ENCODE measurements around the gene THPO.

THPO gene

DNA sequence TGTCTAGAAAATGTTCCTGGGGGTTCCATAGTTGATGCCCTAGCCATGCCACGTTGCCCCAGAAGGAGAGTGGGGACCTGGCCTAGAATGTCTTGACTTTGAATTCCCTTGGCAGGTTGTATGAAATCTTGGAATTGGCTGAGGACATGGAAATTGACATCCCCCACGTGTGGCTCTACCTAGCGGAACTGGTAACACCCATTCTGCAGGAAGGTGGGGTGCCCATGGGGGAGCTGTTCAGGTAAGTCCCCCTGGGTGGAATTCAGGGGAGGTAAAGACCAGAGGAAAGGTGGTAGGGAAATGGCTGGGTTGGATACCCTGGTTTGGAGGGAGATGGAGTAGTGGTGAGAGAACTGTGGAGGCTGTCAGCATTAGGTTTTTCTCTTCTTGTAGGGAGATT, 49.5 kb downstream of the THPO start:
- DNase-seq, result no peak

DNA sequence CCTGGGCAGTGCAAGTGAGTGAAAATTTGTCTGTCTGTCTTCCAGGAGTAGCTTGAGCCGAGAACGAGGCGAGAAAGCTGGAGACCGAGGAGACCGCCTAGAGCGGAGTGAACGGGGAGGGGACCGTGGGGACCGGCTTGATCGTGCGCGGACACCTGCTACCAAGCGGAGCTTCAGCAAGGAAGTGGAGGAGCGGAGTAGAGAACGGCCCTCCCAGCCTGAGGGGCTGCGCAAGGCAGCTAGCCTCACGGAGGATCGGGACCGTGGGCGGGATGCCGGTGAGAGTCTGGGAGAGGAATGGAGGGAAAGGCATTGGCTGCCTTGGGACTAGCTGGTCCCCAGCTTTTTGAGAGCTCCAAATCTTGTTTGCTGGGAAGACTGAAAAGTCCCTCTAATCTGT, 50.8 kb downstream of the THPO start:
- no peak for DNase-seq

DNA sequence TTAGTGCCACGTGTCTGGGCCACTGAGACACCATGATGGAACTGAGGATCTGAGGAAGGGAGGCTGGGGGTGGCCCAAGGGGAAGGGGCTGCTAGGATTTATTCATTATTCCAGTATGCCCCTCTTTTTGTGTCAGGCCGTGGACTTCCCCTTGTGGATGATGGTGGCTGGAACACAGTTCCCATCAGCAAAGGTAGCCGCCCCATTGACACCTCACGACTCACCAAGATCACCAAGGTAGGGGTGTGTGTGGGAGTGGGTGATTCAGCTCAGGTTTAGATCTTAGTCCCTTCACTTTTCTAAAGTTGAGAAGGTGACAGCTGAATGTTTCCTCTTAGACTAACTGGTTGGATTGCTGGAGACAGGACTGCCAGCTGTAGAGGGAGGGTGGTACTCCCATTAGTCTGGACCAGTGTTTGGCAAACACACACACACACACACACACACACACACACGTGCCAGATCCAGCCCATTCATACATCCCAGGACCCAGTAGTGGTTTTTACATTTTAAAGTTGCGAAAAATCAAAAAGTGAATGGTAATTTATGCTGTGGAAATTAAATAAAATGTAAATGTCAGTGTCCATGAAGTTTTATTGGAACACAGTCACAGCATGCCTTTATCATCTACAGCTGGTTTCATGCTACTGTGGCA, 52.2 kb downstream of the THPO start:
- no peak for DNase-seq

DNA sequence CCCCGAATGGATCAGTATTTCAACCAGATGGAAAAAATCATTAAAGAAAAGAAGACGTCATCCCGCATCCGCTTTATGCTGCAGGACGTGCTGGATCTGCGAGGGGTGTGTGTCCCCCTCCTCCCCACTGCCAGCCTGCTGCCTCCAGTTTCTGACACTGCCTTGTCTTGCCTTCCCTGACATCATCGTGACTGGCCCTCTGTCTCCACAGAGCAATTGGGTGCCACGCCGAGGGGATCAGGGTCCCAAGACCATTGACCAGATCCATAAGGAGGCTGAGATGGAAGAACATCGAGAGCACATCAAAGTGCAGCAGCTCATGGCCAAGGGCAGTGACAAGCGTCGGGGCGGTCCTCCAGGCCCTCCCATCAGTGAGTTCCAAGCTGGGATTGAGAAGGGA, 52.7 kb downstream of the THPO start:
- DNase-seq, result no peak

DNA sequence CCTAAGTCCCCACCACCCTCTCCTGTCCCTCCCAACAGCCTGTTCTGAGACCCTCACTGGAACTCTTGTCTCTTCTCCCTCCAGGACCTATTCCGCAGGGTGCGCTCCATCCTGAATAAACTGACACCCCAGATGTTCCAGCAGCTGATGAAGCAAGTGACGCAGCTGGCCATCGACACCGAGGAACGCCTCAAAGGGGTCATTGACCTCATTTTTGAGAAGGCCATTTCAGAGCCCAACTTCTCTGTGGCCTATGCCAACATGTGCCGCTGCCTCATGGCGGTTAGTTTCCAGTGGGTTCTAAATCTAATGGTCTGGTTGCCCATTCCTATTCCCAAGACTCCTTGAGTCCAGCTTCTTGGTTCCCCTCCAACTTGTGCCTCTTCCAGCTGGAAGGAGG, 54.3 kb downstream of the THPO start:
- DNase-seq, result no peak

DNA sequence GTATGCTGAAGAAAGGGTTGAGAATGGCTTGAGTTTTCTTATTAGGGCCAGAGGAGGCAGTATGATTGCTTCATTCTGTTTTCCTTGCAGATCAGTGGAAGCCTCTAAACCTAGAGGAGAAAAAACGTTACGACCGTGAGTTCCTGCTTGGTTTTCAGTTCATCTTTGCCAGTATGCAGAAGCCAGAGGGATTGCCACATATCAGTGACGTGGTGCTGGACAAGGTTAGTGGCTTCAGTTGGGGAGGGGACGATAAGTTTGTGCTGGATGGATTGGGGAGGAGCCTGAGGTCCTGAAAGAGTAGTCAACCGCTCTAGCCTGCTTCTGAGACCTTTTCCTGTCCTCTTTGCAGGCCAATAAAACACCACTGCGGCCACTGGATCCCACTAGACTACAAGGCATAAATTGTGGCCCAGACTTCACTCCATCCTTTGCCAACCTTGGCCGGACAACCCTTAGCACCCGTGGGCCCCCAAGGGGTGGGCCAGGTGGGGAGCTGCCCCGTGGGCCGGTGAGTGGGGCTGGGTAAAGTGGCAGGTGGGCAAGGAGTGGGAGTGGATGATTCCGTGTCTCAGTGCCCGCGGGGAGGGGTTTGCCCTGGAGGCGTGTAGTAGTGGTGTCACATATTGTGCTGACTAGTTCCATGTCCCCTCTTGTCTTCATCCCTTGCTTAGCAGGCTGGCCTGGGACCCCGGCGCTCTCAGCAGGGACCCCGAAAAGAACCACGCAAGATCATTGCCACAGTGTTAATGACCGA, 55.1 kb downstream of the THPO start:
- no peak for DNase-seq
